GOT3 (cell line): ENCODE results near the gene POLR1D.
A peak's percentile ranks its signal among the peaks of the same experiment; 100 is the strongest.

Experiments
- DNase-seq: peaks from one replicate; lab custom pipeline; 2025; ENCODE audit warnings: mixed read lengths; lab: John Stamatoyannopoulos, UW

The POLR1D gene, protein sequence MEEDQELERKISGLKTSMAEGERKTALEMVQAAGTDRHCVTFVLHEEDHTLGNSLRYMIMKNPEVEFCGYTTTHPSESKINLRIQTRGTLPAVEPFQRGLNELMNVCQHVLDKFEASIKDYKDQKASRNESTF

DNA sequence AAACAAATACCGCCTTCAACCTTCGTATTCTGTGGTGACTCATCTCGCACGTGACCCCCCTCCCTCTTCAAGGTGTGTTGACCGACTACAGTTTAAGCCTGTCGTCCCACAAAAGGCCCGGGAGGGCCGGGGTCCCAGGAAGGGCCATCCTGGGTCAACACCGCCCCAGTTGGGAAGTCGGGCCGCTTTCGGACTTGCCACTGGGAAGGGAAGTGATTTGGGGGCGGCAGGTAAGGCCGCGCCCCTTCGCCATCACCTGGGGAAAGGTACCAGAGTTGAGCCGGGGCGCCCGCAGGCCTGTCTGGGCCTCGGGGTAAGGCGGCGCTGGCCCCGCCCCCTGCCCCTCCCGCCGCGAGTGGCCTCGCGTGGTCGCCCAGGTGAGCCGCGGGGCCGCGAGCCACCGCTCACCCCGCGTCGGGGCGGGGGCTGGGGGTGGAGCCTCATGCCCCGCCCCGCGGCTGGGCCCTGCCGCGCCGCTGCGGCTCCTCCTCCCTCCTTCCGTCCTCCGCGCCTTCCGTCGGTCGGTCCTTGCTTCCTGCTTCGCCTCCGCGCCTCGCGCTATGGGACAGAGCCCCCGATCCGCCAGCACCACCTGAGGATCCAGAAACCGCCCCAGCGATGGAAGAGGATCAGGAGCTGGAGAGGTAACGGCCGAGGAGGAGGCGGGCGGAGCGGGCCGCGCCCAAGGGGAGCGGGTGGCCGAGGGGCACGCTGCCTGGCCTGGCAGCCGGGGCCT is at the start of gene POLR1D:
TSS of gene POLR1D (plus strand) at position 527 of the 736 bp plus-strand sequence. CDS start at position 619, 92 bp downstream.
- peak; percentile 38 for DNase-seq

DNA sequence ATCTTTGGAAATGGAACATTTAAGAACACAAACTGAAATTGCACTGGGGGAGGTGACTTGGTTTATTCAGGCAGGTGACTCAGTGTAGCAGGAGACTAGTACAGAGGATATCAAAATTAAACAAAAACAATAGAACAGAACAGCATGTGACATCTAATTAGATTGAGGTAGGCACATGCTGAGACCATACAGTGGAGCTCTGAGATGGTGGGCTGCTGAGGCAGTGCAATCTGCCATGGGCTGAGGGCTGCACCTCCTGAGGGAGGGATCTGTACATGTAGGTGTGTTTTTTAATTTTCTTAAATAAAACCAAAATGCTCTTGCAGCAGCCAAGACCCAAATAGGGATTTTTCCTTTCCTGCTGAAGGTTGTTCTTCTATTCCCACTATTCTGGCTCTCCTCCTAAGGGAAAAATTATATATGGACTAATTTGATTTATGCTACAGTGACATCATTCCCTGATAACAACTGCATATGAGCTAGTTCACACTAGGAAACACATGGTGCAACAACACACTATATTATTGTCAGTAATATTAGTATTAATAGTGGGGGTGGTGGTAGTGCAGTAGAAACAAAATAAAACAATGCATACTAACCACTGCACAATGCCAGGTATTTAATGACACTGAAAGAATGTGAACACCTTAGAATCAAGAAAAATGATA is 49.3 kb upstream of the POLR1D start:
- no peak for DNase-seq

DNA sequence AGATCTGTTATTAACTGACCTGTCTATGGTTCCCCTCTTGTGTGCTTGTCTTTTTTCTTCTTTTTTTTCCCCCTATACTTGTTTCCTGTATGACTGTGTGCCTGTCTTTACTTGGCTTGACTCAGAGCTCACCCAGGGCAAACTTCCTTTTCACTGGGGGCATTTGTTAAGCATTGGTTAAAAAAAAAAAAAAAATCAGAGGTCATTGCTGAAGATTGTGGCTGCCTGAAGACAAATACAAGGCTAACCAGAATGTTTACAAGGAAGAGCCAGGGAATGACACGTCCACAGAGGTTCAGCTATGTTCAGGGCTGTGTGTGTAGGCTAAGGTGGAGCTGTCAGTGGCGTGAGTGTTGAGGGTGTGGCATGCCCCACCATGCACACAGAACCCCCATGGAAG is 48.4 kb upstream of the POLR1D start:
- no peak for DNase-seq

DNA sequence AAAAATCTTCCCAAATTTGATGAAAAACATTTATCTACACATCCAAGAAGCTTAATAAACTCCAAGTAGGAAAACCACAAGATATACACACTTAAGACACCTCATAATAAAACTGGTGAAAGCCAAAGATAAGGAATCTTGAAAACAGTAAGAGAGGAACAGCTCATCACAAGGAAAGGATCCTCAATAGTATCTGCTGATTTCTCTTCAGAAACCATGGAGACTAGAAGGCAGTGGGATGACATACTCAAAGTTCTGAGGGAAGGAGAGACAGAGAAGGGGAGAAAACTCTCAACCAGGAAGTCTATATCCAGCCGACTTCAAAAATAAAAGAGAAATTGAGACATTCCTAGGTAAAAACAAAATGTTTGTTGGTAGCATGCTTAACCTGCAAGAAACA is 47.0 kb upstream of the POLR1D start:
- DNase-seq, result no peak

DNA sequence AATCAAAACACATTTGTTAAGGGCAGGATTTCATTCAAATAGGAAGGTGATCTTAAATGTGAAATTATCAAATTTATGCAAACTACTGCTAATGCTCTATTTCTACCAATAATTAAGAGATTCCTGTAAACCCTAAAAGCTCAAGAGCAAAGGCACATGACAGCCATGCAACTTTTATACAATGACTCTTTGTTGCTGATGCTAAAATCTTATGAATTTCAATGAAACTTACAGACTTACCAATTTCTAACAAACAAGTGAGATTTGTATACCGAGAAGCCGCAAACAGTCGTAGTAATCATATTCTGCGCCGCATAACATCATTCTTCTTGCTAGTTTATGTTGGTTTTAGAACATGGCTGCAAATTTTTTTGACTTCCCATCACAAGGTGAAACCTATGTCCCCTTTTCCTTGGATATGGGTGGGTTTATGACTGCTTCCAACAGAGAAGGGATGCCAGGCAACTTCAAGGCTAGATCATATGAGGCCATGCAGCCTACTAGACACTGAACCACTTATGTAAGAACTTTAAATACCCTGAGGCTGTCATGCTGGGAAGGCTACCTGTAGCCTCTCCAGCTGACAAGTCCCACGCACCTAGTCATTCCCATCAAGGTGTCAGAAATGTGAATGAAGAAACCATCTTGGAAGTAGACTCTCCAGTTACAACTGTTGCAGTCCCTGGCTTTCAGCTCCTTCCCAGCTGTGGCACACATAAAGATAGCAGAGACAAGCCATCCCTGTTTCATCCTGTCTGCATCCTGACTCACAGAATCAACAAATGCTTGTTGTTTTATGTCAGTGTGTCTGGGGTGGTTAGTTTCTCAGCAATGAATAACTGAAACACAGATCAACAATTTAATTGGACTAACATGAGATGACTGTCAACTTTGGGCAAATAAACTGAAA is 43.3 kb upstream of the POLR1D start:
- no peak for DNase-seq

DNA sequence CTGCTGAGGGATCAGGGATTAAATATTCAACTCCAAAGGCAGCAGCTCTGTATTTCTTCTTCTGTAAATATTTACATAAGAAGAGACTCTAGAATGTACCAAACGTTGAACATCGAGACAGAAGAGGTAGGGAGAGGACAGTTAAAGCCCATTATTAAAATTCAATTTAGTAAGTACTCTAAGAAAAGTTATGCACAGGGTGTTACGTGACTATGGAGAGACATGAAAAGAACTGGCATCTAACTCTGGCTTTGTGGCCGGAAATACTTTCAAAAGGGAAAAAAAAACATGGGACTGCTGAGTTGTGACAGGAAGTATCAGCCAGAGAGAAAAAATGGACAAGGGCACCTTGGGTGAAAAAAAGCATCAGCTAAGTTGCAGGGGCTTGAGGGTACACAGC is 38.0 kb upstream of the POLR1D start:
- DNase-seq, result no peak

DNA sequence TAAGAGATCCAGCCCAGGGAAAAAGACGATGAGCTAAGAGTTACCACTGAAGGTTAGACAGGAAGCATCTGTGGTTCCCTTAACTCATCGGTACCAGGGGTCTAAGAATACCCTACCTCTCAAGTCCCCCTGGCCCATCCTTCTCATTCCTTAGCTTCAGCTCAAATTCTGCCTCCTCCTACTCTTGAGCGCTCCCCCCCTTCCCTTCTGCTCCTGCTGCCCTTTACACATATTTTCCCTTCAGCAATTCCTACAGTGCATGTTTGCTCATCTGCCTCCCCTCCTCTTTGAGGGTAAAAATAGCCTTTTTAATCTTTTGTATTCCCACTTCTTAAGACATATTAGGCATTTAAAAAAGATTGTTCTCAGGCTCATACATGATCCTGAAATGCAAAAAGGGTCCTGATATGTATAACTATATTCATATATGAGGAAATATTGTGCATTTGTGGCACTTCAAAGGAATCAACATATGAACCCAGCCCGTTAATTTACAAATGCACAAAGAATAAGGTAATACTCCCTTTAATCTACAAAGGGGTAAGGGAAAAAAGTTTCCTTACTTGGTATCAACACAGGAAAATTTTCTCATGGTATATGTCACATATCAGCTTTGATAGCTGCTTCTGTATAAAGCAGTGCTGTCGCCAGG is 34.5 kb upstream of the POLR1D start:
- no peak for DNase-seq

DNA sequence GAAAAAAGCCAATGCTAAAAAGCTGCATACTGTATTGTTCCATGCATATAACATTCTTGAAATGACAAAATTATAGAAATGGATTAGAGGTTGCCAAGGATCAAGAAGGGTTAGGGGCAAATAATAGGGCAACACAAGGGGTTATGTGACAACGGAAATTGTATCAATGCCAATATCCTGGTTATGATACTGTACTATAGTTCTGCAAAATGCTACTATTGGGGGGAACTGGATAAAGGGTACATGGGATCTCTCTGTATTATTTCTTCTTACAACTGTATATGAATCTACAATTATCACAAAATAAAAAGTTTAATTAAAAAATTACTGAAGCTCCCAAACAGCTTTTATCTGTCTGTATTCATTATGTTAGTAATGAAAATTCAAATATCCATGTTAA is 33.3 kb upstream of the POLR1D start:
- DNase-seq, result no peak

DNA sequence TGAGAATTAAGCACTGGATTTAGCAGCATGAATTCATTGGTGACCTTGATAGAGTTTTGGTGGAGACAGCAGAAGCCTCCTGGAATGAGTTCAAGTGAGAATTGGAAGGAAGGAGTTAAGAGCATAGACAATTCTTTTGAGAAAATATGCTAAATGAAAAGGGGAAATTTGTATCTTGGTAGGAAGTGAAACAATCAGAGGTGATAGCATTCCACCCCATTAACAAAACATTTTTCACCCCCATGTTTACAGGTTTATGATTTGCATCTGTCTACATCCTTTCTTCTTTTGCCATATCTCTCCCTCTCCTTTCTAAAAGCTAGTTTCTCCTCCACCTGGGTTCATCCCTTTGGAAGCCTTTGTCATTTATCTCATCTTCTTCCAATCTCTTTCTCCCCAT is 28.8 kb upstream of the POLR1D start:
- DNase-seq, result no peak

DNA sequence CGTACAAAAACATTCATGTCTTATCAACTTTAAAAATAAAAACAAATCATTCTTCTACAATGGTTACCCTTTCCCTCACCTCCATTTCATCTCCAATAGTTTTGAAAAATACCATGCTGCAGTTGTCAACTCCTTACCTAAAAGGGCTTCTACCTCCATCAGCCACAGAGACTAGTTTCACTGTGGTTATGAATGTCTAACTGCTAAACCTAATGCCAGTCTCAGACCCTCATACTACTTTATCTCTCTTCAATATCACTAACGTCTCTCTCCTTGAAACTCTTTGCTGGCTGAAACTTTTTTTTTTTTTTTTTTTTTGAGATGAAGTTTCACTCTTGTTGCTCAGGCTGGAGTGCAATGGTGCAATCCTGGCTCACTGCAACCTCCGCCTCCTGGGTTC is 28.4 kb upstream of the POLR1D start:
- no peak for DNase-seq

DNA sequence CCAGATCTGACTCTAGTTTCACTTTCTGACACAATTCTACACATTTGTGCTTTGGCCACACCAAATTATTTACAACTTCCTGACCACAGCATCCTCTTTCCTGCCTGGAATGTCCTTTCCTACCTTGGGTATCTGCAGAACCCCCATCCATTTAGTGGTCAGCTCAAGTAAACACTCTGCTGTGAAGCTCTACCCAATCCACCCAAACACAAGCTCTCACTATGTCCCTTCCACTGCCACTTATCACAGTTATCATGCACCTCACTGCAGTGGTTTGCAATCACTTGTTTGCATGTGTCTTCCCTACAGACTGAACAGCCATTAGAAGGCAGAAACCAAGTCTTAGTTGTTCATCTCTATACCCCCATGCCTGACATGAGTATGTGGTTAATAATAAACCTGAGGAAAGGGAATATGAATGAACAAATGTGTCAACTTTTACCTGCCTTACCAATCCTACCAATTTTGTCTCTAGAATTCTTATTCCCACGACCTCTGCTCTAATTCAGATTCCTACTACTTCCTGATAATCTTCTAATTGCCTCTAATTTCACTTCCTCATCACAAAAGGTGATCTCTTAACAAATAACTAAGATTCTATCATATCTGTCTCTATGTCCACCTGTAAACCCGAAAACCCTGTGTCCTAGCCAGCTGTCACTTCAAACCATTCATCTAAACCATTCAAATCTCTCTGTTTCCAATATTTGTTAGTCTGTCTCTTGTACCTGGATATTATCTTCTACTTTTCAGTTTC is 26.5 kb upstream of the POLR1D start:
- no peak for DNase-seq

DNA sequence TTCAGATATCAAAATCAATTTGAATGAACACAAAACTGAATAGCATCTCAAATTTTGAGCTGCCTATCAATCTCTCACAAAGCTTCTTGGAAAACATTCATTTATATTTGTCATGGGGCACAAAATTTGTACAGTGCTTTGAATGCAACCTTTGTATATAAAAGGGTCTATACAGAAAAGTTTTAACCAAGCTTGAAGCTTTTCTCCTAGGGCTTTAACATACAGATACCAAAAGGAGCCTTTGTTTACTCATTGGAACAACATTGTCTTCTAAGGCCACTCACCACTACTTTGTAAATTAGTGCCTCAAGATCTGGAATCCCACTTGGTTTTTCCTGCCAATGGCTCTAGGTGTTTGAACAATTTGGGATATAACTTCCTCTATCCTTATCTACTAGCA is 22.6 kb upstream of the POLR1D start:
- DNase-seq, result no peak

DNA sequence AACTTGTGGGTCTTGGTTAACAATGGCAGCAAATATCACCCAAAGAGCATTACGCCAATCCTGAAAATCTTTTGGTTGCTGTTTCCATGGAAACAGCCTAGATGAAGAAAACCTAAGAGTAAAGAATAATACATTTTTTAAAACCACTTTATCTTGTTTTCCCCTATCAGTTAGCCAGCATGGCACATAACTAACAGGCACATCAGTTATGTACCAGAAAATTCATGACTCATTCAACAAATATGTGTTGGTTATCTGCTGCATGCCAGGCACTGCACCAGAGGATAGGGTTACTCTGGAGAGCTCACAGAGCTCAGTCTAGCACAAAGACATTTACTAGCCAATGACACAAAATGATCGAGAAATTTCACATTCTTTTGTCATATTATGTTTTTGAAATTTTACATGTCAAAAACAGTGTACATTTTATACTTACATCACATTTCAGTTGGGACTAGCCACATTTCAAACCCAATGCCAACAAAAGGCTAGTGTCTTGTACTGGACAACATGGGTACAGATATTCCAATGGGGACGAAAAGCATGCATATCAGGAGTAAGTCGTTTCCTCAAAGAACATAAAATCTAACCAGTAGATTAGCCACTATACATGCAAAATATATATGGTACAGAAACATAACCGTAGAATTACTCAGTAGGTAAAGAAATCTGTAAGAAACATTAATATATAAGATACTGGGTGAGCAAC is 21.7 kb upstream of the POLR1D start:
- no peak for DNase-seq

DNA sequence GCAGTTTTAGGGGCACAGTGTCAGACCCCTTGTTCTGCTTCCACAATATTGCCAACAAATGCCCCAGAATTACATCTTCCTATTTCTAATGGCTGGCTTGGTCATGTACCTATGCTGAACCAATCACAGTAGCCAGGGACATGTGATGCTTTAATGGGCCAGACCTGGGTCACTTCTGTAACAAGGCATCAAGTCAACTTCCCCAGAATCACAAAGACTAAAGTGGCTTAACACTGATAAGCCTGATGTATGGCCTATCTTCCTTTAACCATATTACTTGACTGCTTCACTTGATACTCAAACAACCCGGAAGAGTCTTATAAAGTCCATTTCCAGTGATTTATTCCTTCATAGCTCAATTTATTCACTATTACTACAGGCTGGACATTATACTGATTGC is 21.0 kb upstream of the POLR1D start:
- no peak for DNase-seq

DNA sequence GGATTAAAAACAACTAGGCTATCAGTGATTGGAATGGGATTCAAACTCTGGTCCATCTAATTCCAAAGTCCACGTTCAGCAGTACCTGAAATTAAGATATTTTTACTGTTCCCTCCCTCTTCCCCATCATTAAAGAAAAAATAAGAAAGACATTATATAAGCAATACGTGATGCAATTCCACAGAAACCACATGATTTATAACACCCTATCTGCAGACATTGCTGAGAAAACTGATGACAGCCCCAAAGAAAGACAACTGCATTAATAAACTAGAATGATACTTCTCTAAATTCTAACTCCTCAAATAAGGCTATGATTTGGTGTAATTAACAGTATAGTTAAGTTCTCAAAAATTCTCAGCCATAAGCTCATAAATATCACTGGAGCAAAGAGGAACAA is 20.5 kb upstream of the POLR1D start:
- no peak for DNase-seq

DNA sequence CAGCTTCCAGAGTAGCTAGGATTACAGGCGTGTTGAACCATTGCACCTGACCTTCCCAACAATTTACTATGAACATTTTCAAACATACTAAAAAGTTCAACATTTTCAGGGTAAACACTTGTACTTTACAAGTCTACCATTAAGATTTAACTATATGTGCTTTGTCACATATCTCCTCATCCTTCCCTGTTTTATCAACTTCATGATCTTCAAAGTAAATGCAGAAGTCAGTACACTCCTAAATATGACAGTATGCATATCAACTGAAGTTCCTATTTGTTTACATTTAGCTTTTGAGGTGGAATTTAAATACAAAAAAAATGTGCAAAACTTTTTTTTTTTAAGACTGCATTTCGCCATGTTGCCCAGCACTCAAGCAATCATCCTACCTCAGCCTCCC is 19.9 kb upstream of the POLR1D start:
- no peak for DNase-seq

DNA sequence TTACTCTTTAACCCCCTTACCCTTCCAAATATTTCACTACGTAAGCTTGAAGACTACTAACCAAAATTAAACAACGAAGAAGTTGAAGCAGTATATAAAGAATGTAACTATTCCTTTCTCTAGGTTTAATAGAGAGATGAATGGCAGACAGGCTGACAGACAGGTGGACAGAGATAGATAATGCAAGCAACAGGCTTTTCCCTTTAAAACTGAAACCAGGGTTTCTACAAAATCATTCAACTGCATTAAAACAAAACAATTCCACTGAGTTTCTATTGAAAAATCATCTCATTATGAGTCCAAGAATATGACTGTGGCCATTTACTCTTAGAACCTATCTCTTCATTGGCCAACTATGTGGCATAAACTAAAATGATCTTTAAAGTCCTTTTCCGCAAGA is 16.6 kb upstream of the POLR1D start:
- no peak for DNase-seq

DNA sequence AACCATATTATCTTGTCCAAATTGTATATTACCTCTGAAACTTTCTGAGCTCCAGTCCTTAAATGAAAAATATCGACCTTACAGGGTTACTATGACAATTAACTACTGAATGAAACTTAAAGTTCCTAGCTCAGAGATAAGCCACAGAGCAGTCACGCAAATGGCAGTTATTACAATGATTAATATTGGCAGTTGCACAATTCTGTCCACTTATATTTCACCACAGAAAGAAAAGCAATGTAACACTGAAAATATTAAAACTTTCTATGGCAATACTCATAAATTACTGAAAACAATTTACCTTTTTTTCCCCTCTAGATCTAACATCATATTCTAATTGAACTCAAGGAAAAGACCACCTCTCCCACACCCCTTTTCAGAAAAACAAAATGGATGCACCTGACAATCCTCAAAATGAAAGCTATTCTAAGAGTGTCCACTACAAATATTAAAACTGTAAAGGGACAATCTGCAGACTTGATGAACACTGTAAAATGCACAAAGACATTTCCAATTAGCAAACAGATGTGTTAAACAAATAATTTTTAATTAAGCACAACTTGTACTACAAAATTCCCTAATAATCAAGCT is 16.0 kb upstream of the POLR1D start:
- DNase-seq, result no peak

DNA sequence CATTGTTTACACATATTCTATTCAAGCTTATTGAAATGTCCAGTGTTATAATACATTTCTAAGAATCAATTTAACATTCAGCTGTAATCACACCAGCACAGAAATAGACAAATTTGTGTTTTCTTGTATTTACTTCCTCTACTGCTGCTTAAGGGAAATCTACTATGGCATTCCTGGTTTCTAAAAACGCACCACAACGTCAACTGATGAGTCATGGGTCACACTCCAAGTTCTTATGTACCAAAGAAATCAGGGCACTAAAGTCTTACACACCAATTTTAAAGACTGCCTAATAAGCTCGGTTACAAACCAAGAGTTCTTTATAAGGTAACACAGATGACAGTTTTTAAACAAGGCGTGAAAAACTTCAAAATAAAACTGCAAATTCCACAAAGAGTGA is 14.6 kb upstream of the POLR1D start:
- no peak for DNase-seq

DNA sequence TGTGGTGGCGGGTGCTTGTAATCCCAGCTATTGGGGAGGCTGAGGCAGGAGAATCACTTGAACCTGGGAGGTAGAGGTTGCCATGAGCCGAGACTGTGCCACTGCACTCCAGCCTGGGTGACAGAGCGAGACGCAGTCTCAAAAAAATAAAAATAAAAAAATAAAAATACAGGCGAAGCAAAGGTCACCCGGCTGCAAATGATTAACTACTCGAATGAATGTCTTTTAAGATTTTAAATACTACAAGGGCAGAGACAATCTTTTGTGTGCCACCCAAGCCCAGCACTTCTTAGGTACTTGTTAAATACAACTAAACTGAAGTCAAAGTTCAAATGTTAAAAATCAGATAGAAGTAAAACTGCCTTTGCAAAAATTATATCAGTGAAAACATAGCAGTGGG is 8.1 kb upstream of the POLR1D start:
- no peak for DNase-seq
